Mammary epithelial cell (primary cell): Measurements from ENCODE around the gene GINS1.

Source experiments
- EZH2 ChIP-seq: IDR thresholded peaks from 2 replicates; pipeline ENCODE4 v1.6.1; 2012; ENCODE audit warnings: low read length, inconsistent platforms, borderline replicate concordance
- TF ChIP-seq, protein P1 (sequence below), 2 donors: IDR thresholded peaks in 1 of 2; conservative IDR thresholded peaks in 1 of 2; 2 replicates each; pipeline ENCODE4 v1.5.1; 2011 to 2012; ENCODE audit warnings: inconsistent platforms in 2 of 2, low read length in 2 of 2, mild to moderate bottlenecking in 2 of 2, control low read depth in 1 of 2, low read depth in 1 of 2; ENCODE audit not compliant: insufficient read depth in 1 of 2; ENCODE audit errors: extremely low read depth in 1 of 2

DNA sequence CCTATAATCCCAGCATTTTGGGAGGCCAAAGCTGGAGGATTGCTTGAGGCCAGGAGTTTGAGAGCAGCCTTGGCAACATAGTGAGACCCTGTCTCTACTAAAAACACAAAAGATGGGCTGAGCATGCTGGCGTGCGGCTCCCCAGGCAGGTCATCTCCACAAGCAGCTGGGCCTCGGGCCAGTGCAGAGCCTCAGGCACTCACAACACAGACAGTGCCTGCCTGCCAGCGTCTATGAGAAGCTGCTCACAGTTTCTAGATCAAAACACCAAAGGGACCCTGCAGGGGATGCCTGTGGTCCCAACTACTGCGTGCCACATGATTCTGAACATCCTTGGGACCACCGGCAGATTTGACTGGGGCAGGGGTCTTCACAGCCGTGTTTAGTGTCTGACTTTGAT is 59.4 kb downstream of the GINS1 start:
- TF ChIP-seq, protein P1, sequence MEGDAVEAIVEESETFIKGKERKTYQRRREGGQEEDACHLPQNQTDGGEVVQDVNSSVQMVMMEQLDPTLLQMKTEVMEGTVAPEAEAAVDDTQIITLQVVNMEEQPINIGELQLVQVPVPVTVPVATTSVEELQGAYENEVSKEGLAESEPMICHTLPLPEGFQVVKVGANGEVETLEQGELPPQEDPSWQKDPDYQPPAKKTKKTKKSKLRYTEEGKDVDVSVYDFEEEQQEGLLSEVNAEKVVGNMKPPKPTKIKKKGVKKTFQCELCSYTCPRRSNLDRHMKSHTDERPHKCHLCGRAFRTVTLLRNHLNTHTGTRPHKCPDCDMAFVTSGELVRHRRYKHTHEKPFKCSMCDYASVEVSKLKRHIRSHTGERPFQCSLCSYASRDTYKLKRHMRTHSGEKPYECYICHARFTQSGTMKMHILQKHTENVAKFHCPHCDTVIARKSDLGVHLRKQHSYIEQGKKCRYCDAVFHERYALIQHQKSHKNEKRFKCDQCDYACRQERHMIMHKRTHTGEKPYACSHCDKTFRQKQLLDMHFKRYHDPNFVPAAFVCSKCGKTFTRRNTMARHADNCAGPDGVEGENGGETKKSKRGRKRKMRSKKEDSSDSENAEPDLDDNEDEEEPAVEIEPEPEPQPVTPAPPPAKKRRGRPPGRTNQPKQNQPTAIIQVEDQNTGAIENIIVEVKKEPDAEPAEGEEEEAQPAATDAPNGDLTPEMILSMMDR (conservative IDR thresholded peaks at IDR 0.05 in 1 of 2, IDR thresholded peaks at IDR 0.05 in 1 of 2; ENCODE audit: extremely low read depth in 1 of 2, insufficient read depth in 1 of 2, low read depth in 1 of 2, low read length in 2 of 2) = no peak
- no peak for TF ChIP-seq EZH2
